ENCODE measurements around the gene ULK1.

GRCh38 chr12:131872154-131873051 lies 22.0 kb upstream of the ULK1 start:
- TF ChIP-seq CTCF (IDR thresholded peaks at IDR 0.05) (no peak), POLR2A (IDR thresholded peaks at IDR 0.05) (no peak), EP300 (IDR thresholded peaks at IDR 0.05) (no peak)

Data from ovary (tissue), 3 donors.